NK-92 (cell line): ENCODE results near the gene KRT71.

Source experiments
- DNase-seq: peaks from one replicate; lab custom pipeline; 2025; ENCODE audit not compliant: unreplicated experiment; lab: John Stamatoyannopoulos, UW

The KRT71 gene

GRCh38 chr12:52539821-52540173 is 13.1 kb downstream of the KRT71 start:
- no peak for DNase-seq

GRCh38 chr12:52539083-52539820 is 13.7 kb downstream of the KRT71 start:
- no peak for DNase-seq

GRCh38 chr12:52537101-52537500 is 15.8 kb downstream of the KRT71 start:
- no peak for DNase-seq

GRCh38 chr12:52535574-52535973 is 17.4 kb downstream of the KRT71 start:
- DNase-seq, result no peak

GRCh38 chr12:52534482-52534881 is 18.5 kb downstream of the KRT71 start:
- DNase-seq, result no peak

GRCh38 chr12:52533686-52534470 is 19.1 kb downstream of the KRT71 start:
- no peak for DNase-seq

GRCh38 chr12:52532636-52533035 is 20.3 kb downstream of the KRT71 start:
- DNase-seq, result no peak

GRCh38 chr12:52531566-52532300 is 21.2 kb downstream of the KRT71 start:
- DNase-seq, result no peak

- no peak for DNase-seq
Measured at GRCh38 chr12:52530905-52531304, 22.0 kb downstream of the KRT71 start.

GRCh38 chr12:52530366-52530765 is 22.6 kb downstream of the KRT71 start:
- DNase-seq, result no peak

GRCh38 chr12:52529846-52530245 is 23.1 kb downstream of the KRT71 start:
- no peak for DNase-seq

GRCh38 chr12:52529417-52529816 is 23.5 kb downstream of the KRT71 start:
- no peak for DNase-seq

- DNase-seq, result no peak
Measured at GRCh38 chr12:52528641-52529143, 24.3 kb downstream of the KRT71 start.

- DNase-seq, result no peak
Measured at GRCh38 chr12:52527121-52527800, 25.7 kb downstream of the KRT71 start.

GRCh38 chr12:52526511-52526951 is 26.4 kb downstream of the KRT71 start:
- DNase-seq, result no peak

- no peak for DNase-seq
Measured at GRCh38 chr12:52525661-52526499, 27.1 kb downstream of the KRT71 start.

GRCh38 chr12:52524898-52525591 is 27.9 kb downstream of the KRT71 start:
- DNase-seq, result no peak

GRCh38 chr12:52524241-52524897 is 28.6 kb downstream of the KRT71 start:
- no peak for DNase-seq

- no peak for DNase-seq
Measured at GRCh38 chr12:52523824-52524223, 29.1 kb downstream of the KRT71 start.
